ENCODE data around the gene MMP27.
"Not testable (repeated sequence)": the region's sequence is repeated elsewhere in the genome, so short reads cannot be mapped to it uniquely, and the experiment has no call there.

The MMP27 gene

GRCh38 chr11:102705626-102706025, at the start of gene MMP27:
Gene MMP27, minus strand, starts transcription at chr11:102705769. Its CDS starts 55 bp downstream, at chr11:102705714.
- DNase-seq, result no peak

GRCh38 chr11:102753267-102753666, 47.7 kb upstream of the MMP27 start:
- DNase-seq, result no peak

- DNase-seq, result no peak
Measured at GRCh38 chr11:102751673-102752072, 46.1 kb upstream of the MMP27 start.

- DNase-seq, result no peak
Measured at GRCh38 chr11:102749101-102749722, 43.6 kb upstream of the MMP27 start.

GRCh38 chr11:102746746-102747578, 41.4 kb upstream of the MMP27 start:
- DNase-seq, result not testable (repeated sequence)

GRCh38 chr11:102734650-102735049, 29.1 kb upstream of the MMP27 start:
- no peak for DNase-seq

- peak; percentile 47 for DNase-seq
Measured at GRCh38 chr11:102733232-102733875, 27.8 kb upstream of the MMP27 start.

- DNase-seq, result not testable (repeated sequence)
Measured at GRCh38 chr11:102730944-102731343, 25.4 kb upstream of the MMP27 start.

GRCh38 chr11:102729849-102730815, 24.6 kb upstream of the MMP27 start:
- peak; percentile 20 for DNase-seq

GRCh38 chr11:102727890-102728289, 22.3 kb upstream of the MMP27 start:
- DNase-seq, result peak; percentile 89

- DNase-seq, result peak; percentile 26
Measured at GRCh38 chr11:102724904-102725500, 19.4 kb upstream of the MMP27 start, which contains the start of gene MMP8. Gene MMP8, minus strand, starts transcription at chr11:102724954. Its CDS starts 99 bp downstream, at chr11:102724855.

GRCh38 chr11:102722821-102723220, 17.3 kb upstream of the MMP27 start:
- DNase-seq, result no peak

- no peak for DNase-seq
Measured at GRCh38 chr11:102719620-102720277, 14.2 kb upstream of the MMP27 start.

- no peak for DNase-seq
Measured at GRCh38 chr11:102717280-102717679, 11.7 kb upstream of the MMP27 start.

GRCh38 chr11:102716527-102716926, 11.0 kb upstream of the MMP27 start:
- no peak for DNase-seq

GRCh38 chr11:102712137-102712536, 6.6 kb upstream of the MMP27 start:
- no peak for DNase-seq

- no peak for DNase-seq
Measured at GRCh38 chr11:102709201-102709945, 3.8 kb upstream of the MMP27 start.

- no peak for DNase-seq
Measured at GRCh38 chr11:102708654-102709053, 3.1 kb upstream of the MMP27 start.

- DNase-seq, result no peak
Measured at GRCh38 chr11:102704841-102705240, 728 bp downstream of the MMP27 start.

- no peak for DNase-seq
Measured at GRCh38 chr11:102703826-102704493, 1.6 kb downstream of the MMP27 start.

Data from HCEC 1CT (cell line).